Keratinocyte (primary cell): ENCODE data around the gene ZNF724. TPM values are rescaled to one million over a fixed set of nuclear protein-coding genes. Genes with fewer than 3 reads are reported as not detected.

ENCODE experiments used
- DNase-seq: peaks from one replicate; pipeline ENCODE4 v3.0.0-alpha.2; 2011; ENCODE audit warnings: low read depth, missing footprints, low spot score
- FAIRE-seq: peaks from 2 replicates; lab custom pipeline; 2011; peaks lifted over from hg19 to GRCh38; lab: Jason Lieb, UNC
- H2AFZ ChIP-seq: 2 replicates; pipeline ENCODE4 v1.6.0; 2012; ENCODE audit warnings: low read length, control low read depth, inconsistent platforms; ENCODE audit not compliant: control insufficient read depth
- H3K27ac ChIP-seq: 2 replicates; pipeline ENCODE4 v1.5.1; 2011; ENCODE audit warnings: low read length; ENCODE audit not compliant: control insufficient read depth, insufficient read depth
- H3K27me3 ChIP-seq: 3 replicates; pipeline ENCODE4 v1.6.0; 2011; ENCODE audit warnings: low read length; ENCODE audit not compliant: control insufficient read depth, insufficient read depth; ENCODE audit errors: extremely low read depth
- H3K36me3 ChIP-seq, 2 experiments: 2 replicates in 1 of 2; 3 replicates in 1 of 2; pipeline ENCODE4 v1.5.1; 2011; ENCODE audit warnings: low read length in 2 of 2, mild to moderate bottlenecking in 1 of 2; ENCODE audit not compliant: control insufficient read depth in 2 of 2, insufficient read depth in 2 of 2; ENCODE audit errors: extremely low read depth in 1 of 2
- H3K4me1 ChIP-seq: 3 replicates; pipeline ENCODE4 v1.5.1; 2011; ENCODE audit warnings: low read length; ENCODE audit not compliant: control insufficient read depth, insufficient read depth; ENCODE audit errors: extremely low read depth
- H3K4me2 ChIP-seq: 3 replicates; pipeline ENCODE4 v1.6.0; 2011; ENCODE audit warnings: low read depth, low read length; ENCODE audit not compliant: control insufficient read depth, insufficient read depth; ENCODE audit errors: extremely low read depth
- H3K4me3 ChIP-seq, 3 experiments: fragments of 200-600 bp in 1 of 3; sonication (generic) in 1 of 3; 2 replicates in 2 of 3; 3 replicates in 1 of 3; pipeline ENCODE4 v1.5.1; 2011 to 2016; ENCODE audit warnings: low read length in 3 of 3, mild to moderate bottlenecking in 3 of 3, control low read depth in 2 of 3, inconsistent platforms in 1 of 3, low read depth in 1 of 3, mixed read lengths in 1 of 3, mixed run types in 1 of 3, moderate library complexity in 1 of 3; ENCODE audit not compliant: control insufficient read depth in 2 of 3, insufficient read depth in 2 of 3; ENCODE audit errors: extremely low read depth in 1 of 3
- H3K79me2 ChIP-seq: 2 replicates; pipeline ENCODE4 v1.6.0; 2012; ENCODE audit warnings: low read length; ENCODE audit not compliant: control insufficient read depth, insufficient read depth
- H3K9ac ChIP-seq: 3 replicates; pipeline ENCODE4 v1.6.0; 2011; ENCODE audit warnings: low read length; ENCODE audit not compliant: control insufficient read depth, insufficient read depth; ENCODE audit errors: extremely low read depth
- H3K9me1 ChIP-seq: 3 replicates; pipeline ENCODE4 v1.6.0; 2011; ENCODE audit warnings: low read length; ENCODE audit not compliant: control insufficient read depth, insufficient read depth; ENCODE audit errors: extremely low read depth
- H3K9me3 ChIP-seq: 2 replicates; pipeline ENCODE4 v1.5.1; 2012; ENCODE audit warnings: low read depth, low read length; ENCODE audit not compliant: control insufficient read depth
- H4K20me1 ChIP-seq: 3 replicates; pipeline ENCODE4 v1.6.0; 2011; ENCODE audit warnings: low read length; ENCODE audit not compliant: control insufficient read depth, insufficient read depth; ENCODE audit errors: extremely low read depth
- EZH2 ChIP-seq: IDR thresholded peaks from one replicate; pipeline ENCODE4 v1.6.1; 2012; ENCODE audit warnings: inconsistent platforms, mild to moderate bottlenecking, low read length, moderate library complexity
- dilution Hi-C: fragments of 300-500 bp; cut with MboI; formaldehyde crosslinking; loops from one replicate; pipeline ENCODE4 v1.7.0; 2020; ENCODE audit warnings: low sequenced_read_pairs; ENCODE audit not compliant: extremely low pct_ligation_motif_present
- polyA plus RNA-seq, 5 experiments: library from polyadenylated mRNA; depleted of rRNA in 3 of 5; stranded (reverse) in 3 of 5; stranded (forward) in 1 of 5; unstranded in 1 of 5; fragments of >200 nt; gene quantifications; 1 replicate in 1 of 5; 2 replicates in 3 of 5; 3 replicates in 1 of 5; pipeline versions ENCODE4 v1.2.1 to v1.2.3, GENCODE V29; 2011 to 2012; ENCODE audit warnings: missing spikeins in 2 of 5, low read depth in 1 of 5, low replicate concordance in 1 of 5
- TF ChIP-seq, protein P1 (sequence below), 3 experiments: IDR thresholded peaks in 1 of 3; conservative IDR thresholded peaks in 1 of 3; optimal IDR thresholded peaks in 1 of 3; 2 replicates in 2 of 3; 3 replicates in 1 of 3; pipeline versions ENCODE3 to v1.5.1; 2011; ENCODE audit warnings: low read length in 3 of 3, mild to moderate bottlenecking in 3 of 3, moderate library complexity in 2 of 3, control low read depth in 1 of 3, inconsistent platforms in 1 of 3; ENCODE audit not compliant: insufficient read depth in 2 of 3; ENCODE audit errors: extremely low read depth in 1 of 3

ZNF724 gene
- polyA plus RNA-seq, 1 donor (not counting 4 experiments of a cell fraction or from before 2014, with no cell fraction given): 2.6 TPM

DNA sequence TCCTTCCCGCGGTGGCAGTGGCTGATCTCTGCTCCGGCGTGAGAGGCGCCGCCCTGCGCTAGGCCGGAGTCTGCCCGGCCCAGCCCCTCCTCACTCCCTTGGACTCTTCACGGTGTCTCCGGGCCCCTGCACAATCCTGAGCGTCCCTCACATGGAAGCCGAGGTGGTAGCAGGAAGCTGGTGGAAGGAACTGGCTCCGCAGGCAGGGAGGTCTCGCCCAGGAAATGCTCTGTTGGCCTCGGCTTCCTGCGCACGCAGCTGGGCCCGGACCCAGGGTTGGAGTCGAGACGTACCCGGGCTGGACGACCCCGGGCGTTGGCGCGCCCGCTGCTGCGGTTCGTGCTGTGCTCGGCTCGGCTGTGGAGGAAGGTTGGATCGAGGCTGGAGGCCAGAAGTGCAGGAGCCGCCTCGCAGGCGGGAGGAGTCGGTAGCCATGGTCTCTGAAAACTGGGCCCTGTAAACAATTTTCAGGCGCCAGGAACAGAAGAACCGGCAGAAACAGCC lies 46.3 kb downstream of the ZNF724 start:
- no peaks in the 10 kb centered on the region for H3K9me3 ChIP-seq
- FAIRE-seq: no peak
- H4K20me1 ChIP-seq: no peaks in the 10 kb centered on the region
- dilution Hi-C loops: no loop called here
- TF ChIP-seq EZH2: no peak
- TF ChIP-seq, protein P1, sequence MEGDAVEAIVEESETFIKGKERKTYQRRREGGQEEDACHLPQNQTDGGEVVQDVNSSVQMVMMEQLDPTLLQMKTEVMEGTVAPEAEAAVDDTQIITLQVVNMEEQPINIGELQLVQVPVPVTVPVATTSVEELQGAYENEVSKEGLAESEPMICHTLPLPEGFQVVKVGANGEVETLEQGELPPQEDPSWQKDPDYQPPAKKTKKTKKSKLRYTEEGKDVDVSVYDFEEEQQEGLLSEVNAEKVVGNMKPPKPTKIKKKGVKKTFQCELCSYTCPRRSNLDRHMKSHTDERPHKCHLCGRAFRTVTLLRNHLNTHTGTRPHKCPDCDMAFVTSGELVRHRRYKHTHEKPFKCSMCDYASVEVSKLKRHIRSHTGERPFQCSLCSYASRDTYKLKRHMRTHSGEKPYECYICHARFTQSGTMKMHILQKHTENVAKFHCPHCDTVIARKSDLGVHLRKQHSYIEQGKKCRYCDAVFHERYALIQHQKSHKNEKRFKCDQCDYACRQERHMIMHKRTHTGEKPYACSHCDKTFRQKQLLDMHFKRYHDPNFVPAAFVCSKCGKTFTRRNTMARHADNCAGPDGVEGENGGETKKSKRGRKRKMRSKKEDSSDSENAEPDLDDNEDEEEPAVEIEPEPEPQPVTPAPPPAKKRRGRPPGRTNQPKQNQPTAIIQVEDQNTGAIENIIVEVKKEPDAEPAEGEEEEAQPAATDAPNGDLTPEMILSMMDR (optimal IDR thresholded peaks at IDR 0.05 in 1 of 3, IDR thresholded peaks at IDR 0.05 in 1 of 3, conservative IDR thresholded peaks at IDR 0.05 in 1 of 3; ENCODE audit: extremely low read depth in 1 of 3, insufficient read depth in 2 of 3, low read length in 3 of 3): no peak
- no peak overlapping the region for H3K27ac ChIP-seq
- H3K79me2 ChIP-seq: no peaks in the 10 kb centered on the region
- H3K9ac ChIP-seq: no peak overlapping the region
- H3K9me1 ChIP-seq: no peaks in the 10 kb centered on the region
- H3K4me1 ChIP-seq: no peaks in the 10 kb centered on the region
- DNase-seq: no peak
- no peak overlapping the region for H2AFZ ChIP-seq
- H3K36me3 ChIP-seq: no peaks in the 10 kb centered on the region
- no peak overlapping the region for H3K4me2 ChIP-seq
- no peaks in the 10 kb centered on the region for H3K27me3 ChIP-seq
- no peak overlapping the region for H3K4me3 ChIP-seq

DNA sequence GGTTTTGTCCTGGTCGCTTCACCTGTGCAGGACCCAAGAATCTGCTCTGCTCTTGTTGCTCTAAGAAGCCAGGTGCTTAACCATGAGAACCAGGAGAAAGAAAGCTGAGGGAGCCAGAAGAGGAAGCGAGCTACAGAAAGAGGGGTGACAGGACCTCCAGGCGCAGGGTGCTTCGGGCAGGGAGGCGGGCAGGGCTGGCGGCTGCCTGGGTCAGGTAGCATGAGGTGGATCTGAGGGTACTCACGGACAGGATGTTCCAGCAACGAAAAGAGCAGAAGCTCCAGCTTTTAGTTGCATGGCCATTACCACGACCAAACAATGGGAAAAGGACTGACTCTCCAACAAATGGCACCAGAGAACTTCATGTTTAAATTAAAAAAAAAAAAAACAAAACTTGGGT lies 59.9 kb downstream of the ZNF724 start:
- FAIRE-seq: no peak
- no peak for DNase-seq

More for the DNA sequence above, 59.9 kb downstream of the ZNF724 start:
- Histone ChIP-seq H4K20me1 (no peaks in the 10 kb centered on the region), H3K79me2 (no peaks in the 10 kb centered on the region), H3K4me2 (no peak overlapping the region), H3K4me1 (no peaks in the 10 kb centered on the region), H3K4me3 (no peak overlapping the region), H2AFZ (no peak overlapping the region), H3K9me1 (no peaks in the 10 kb centered on the region), H3K9ac (no peak overlapping the region), H3K9me3 (peaks cover 2% of the 10 kb centered on the region), H3K27me3 (no peaks in the 10 kb centered on the region), H3K36me3 (no peaks in the 10 kb centered on the region), H3K27ac (no peak overlapping the region)
- dilution Hi-C loops: no loop called here
- TF ChIP-seq, protein P1 (optimal IDR thresholded peaks at IDR 0.05 in 1 of 3, IDR thresholded peaks at IDR 0.05 in 1 of 3, conservative IDR thresholded peaks at IDR 0.05 in 1 of 3; ENCODE audit: extremely low read depth in 1 of 3, insufficient read depth in 2 of 3, low read length in 3 of 3): no peak
- no peak for TF ChIP-seq EZH2
